Measurements from ENCODE around the gene YEATS4. TPM values are rescaled to one million over a fixed set of nuclear protein-coding genes. Genes with fewer than 3 reads are reported as not detected.

The YEATS4 gene
- total RNA-seq, 3 donors from 2014 or later (not counting 1 experiment from before 2014, with no cell fraction given): 18.2 to 23.9 (median 20.3) TPM

GRCh38 chr12:69386921-69387320 is 27.4 kb downstream of the YEATS4 start:
- WGBS (ENCODE audit: insufficient coverage): 100% methylated on average over 1 of the region's 2 CpGs
- Histone ChIP-seq H3K4me3 (ENCODE audit: low read length) (no peak overlapping the region), H3K27me3 (ENCODE audit: control insufficient read depth, insufficient read depth, low read length) (no peaks in the 10 kb centered on the region), H3K4me1 (ENCODE audit: control insufficient read depth, insufficient read depth, low read length) (no peaks in the 10 kb centered on the region), H3K27ac (ENCODE audit: low read length) (no peak overlapping the region), H3K9me3 (ENCODE audit: control insufficient read depth, insufficient read depth, low read length) (no peaks in the 10 kb centered on the region), H3K36me3 (ENCODE audit: control insufficient read depth, insufficient read depth, low read length) (peaks cover 7% of the 10 kb centered on the region)
- Mint-ChIP-seq H3K4me3 (no peak overlapping the region), H3K36me3 (no peaks in the 10 kb centered on the region), H3K27ac (no peak overlapping the region), H3K9me3 (no peaks in the 10 kb centered on the region), H3K27me3 (ENCODE audit: low read depth in 2 of 2) (no peaks in the 10 kb centered on the region), H3K4me1 (peaks cover 0 to 5% of the 10 kb centered on the region in 2 donors)
- intact Hi-C loops (cut with micrococcal nuclease): no loop called here
- TF ChIP-seq CTCF (IDR thresholded peaks at IDR 0.05): no peak
- ATAC-seq: no peak
- DNase-seq: no peak

- peak in 1 of 2 donors; percentile 31 for DNase-seq
- intact Hi-C loops (cut with micrococcal nuclease): no loop called here
- no CpG with 5 or more reads among the region's 1 CpG for WGBS (ENCODE audit: insufficient coverage)
Measured at GRCh38 chr12:69388371-69388770, 28.8 kb downstream of the YEATS4 start.

GRCh38 chr12:69389831-69390230 is 30.3 kb downstream of the YEATS4 start:
- ATAC-seq: no peak
- Histone ChIP-seq H3K27me3 (ENCODE audit: control insufficient read depth, insufficient read depth, low read length) (no peaks in the 10 kb centered on the region), H3K36me3 (ENCODE audit: control insufficient read depth, insufficient read depth, low read length) (peaks cover 5% of the 10 kb centered on the region), H3K4me1 (ENCODE audit: control insufficient read depth, insufficient read depth, low read length) (no peaks in the 10 kb centered on the region), H3K4me3 (ENCODE audit: low read length) (no peak overlapping the region), H3K9me3 (ENCODE audit: control insufficient read depth, insufficient read depth, low read length) (no peaks in the 10 kb centered on the region), H3K27ac (ENCODE audit: low read length) (no peak overlapping the region)
- H3K4me3 Mint-ChIP-seq: no peak overlapping the region
- H3K9me3 Mint-ChIP-seq: no peaks in the 10 kb centered on the region
- no peaks in the 10 kb centered on the region for H3K36me3 Mint-ChIP-seq
- H3K27me3 Mint-ChIP-seq (ENCODE audit: low read depth in 2 of 2): no peaks in the 10 kb centered on the region
- no peak for DNase-seq
- no CpG with 5 or more reads among the region's 1 CpG for WGBS (ENCODE audit: insufficient coverage)
- TF ChIP-seq CTCF (IDR thresholded peaks at IDR 0.05): no peak
- intact Hi-C loops (cut with micrococcal nuclease): no loop called here
- H3K4me1 Mint-ChIP-seq: no peaks in the 10 kb centered on the region
- H3K27ac Mint-ChIP-seq: no peak overlapping the region

More at GRCh38 chr12:69388371-69388770, 28.8 kb downstream of the YEATS4 start:
- no peak overlapping the region for H3K27ac Mint-ChIP-seq
- H3K27ac ChIP-seq (ENCODE audit: low read length): no peak overlapping the region
- H3K27me3 Mint-ChIP-seq (ENCODE audit: low read depth in 2 of 2): no peaks in the 10 kb centered on the region
- H3K27me3 ChIP-seq (ENCODE audit: control insufficient read depth, insufficient read depth, low read length): no peaks in the 10 kb centered on the region
- peaks cover 5% of the 10 kb centered on the region for H3K36me3 ChIP-seq (ENCODE audit: control insufficient read depth, insufficient read depth, low read length)
- no peak for TF ChIP-seq CTCF (IDR thresholded peaks at IDR 0.05)
- H3K4me3 Mint-ChIP-seq: no peak overlapping the region
- no peaks in the 10 kb centered on the region for H3K36me3 Mint-ChIP-seq
- no peaks in the 10 kb centered on the region for H3K9me3 Mint-ChIP-seq
- H3K4me3 ChIP-seq (ENCODE audit: low read length): no peak overlapping the region
- peak in 1 of 3 donors; percentile 40 for ATAC-seq
- H3K9me3 ChIP-seq (ENCODE audit: control insufficient read depth, insufficient read depth, low read length): no peaks in the 10 kb centered on the region
- H3K4me1 ChIP-seq (ENCODE audit: control insufficient read depth, insufficient read depth, low read length): no peaks in the 10 kb centered on the region
- H3K4me1 Mint-ChIP-seq: peaks cover 0 to 2% of the 10 kb centered on the region in 2 donors

Measured in natural killer cell (primary cell).